ENCODE data around the gene NFATC1.

NFATC1 gene

DNA sequence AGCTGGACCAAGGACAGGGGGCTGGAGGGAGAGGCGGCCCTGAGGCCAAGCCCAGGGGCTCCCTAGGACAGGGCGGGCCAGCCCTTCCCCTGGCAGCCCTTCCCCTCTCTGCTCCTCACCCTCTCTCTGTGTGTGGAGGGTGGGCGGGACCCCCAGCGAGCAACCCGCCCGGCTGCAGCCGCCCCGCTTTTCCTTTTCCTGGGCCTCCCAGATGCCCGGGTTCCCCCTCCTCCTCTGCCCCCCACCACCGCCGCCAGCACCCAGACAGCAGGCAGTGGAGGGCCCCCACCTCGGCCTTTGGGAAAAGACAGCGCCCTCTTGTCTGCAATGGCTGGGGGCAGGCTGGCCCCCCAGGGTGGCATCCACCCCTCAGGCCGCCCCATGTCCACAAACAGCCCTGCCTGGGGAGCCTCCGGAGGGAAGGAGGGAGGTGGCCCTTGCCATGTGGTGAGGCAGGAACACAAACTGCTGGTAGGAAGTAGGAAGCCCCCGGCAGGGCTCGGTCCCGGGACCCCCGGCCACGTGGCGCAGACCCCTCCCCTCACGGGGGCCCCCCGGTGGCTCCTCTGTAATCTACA, 148.7 kb downstream of the NFATC1 start:
- no peak for DNase-seq

DNA sequence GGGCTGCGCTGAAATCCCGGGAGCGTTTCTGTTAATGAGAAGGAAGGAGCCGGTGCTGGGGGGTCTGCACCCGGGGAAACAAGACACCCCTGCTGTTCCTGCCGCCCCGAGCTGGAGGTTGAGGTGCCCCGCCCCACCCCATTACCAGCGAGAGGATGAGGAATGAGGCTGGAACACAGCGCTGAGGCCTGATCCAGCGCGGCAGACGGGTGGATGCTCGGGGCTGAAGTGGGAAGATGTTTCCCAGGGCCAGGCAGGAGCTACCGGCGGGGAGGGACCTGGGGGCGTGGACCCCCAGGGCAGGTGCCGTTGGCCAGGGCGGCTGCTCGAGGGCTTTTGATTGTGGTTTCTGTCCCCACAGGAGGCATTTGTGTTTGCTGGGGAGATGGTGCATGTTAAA, 149.5 kb downstream of the NFATC1 start:
- no peak for DNase-seq

DNA sequence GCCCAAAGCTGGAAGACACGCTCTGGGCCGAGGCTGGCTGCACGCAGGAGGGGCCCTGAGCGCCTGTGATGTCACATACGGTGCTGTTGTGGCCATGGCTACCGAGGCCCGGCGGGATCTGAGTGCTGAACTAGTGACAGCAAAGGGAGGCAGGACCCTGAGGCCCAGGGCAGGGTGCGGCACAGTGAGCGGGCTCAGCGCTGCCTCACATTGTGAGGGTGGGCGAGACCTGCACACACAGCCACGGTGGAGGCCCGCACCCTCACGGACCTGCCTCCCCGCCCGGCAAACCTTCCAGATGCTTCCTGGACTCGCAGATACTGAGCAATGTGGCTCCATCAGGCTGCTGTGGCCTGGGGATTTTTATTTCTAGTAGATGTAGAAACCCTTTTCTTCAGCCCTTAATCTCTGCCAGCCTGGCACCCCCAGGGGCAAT, 150.0 kb downstream of the NFATC1 start:
- DNase-seq: no peak

DNA sequence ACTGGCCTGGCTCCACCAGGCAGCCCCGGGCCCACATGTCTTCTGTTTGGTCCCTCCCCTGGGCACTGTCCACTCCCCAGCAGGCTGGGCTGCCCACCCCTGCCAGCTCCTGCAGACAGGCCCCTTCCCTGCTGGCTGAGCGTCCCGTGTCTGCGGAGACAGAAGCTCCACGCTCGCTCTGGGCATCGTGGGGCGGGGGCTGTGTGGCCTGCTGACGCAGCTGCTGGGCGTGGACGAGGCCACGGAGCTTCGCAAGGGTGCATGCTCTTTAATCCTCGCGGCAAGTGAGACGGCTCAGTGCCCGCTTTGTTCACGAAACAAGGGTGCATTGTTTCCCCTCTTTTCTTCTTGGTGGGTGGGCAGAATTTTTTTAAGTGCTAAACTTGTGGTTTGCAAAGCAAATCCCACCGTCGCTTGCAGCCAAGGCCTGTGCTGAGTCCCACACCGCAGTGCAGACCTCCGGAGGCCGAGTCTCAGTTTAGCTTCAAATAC, 151.1 kb downstream of the NFATC1 start:
- DNase-seq: no peak

DNA sequence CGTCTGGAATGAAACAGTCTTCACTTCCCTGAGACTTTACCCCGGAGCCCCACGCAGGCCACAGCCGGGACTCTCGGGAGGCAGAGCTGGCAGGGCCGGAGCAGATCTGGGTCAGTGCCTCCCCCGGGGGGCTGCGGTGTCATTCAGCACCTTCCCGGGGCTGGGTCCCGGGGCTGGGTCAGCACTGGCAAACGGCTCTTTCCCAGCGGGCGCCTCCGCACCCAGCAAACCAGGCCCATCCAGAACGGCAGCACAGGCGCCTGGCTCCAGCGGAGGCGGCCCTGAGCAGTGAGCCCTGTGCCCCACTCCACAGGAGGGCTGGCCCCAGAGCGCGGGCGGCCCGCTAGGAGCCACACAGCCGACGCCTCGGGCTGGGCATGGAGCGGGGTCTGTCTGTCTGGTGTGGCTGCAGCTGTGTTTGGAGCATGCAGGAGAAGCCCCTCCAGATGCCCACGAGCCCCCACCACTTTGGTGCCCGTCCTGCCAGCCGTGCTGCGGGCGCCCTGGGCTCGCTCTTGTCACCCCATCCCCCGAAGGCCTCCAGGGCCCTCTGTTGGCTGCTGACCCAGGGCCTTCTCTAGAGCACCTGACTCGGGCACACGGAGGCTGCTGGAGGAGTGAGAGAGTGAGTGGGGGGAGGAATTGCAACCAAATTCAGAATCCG, 151.8 kb downstream of the NFATC1 start:
- no peak for DNase-seq

DNA sequence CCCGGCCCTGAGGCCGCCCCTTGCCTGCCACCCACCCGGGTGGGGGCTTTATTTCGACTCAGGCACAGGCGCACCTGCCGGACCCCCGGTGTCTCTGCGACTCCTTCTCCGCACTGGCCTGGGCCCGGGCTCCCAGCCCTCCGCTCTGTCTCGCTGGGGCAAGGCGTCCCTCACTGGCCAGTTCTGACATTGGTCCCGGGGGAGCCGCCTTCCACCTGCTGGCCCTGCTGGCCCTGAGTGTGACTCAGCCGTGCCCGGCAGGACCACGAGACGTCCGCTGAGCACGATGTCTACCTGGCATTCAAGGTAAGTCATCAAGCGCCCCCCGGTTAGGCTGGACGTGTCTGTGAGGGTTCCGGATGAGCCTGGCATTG, 152.3 kb downstream of the NFATC1 start:
- DNase-seq: no peak

DNA sequence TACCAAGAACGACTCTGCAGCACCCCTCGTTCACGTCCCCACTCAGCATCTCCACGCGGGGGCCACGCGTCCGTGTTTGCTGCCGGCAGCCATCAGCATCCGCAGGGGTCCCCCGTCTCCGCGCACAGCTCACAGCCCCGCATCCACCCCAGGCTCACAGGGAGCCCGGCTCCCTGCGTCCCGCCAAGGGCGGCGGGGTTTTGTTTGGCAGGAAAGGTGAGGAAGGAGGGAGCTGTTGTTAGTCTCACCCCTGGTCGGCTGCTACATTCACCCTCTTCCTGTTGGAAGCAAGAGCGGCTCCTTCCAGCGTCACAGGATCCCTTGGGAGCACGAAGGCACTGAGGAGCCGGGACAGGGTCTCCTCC, 152.9 kb downstream of the NFATC1 start:
- no peak for DNase-seq

DNA sequence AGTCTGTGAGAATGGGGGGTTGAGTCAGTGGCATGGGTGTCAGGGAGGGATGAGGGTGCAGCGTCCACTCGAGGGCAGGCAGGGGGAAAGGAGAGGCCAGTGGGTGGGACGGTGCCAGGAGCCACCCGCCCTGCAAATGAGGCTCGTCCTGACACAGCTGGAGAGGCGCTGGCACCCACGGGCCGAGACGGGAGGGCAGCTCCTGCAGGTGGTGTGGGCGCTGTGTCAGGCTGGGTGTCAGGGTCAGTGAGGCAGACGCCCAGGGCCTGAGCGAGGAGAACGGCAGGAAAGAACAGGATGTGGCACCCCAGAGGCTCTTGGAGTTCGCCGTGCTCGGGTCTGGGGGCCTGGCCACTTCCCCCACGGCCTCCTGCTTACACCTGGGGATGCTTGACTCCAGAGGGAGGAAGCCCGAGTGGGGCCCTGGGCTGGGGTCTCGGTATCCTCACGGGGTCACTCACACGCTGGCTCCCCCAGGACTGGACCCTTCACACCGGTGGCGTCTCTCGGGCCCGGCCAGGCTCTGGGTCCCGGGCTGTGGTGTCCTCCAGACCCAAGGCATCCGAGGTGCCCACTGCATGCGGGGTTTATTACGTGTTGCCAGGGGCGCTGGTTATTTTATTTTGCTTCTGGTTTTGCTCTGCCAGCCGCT, 153.4 kb downstream of the NFATC1 start:
- DNase-seq: no peak

DNA sequence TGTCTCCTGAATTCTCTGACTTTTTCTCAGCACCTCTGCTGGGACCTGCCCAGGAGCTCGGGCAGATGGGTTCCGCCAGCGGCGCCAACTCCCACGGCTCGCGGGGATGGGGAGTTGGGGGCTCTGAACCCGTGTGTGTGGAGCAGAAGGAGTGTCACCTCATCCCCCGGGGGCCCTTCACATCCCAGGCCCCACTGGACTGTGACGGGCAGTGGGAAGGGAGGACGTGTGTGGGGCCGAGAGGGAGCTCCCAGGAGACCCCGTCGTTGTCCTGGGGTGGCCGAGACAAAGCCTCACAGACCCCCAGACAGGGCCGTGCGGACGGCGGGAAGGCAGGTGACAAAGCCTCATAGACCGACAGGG, 153.9 kb downstream of the NFATC1 start:
- DNase-seq: no peak

DNA sequence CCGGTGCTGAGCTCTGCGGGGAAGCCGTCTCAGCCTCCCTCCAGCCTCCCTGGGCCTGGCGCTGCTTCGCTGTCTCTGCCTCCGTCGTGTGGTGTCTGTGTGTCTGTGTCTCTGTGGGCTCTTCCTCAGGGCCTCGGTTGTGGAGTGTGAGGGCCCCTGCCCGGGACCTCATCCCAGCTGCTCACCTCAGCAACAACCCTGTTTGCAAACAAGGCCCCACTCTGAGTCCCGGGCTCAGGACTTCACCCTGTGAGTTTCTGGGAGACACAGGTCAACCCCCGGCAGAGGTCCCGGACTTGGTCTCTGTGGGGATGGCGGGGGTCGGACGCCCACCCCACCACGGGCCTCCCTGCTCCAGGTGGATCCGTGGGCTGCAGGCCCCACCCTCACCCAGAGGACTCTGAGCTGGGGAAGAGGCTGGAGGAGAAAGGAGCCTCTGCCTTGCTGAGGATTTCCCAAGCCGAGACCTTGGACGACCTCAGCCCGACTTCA, 156.5 kb downstream of the NFATC1 start:
- DNase-seq: no peak

DNA sequence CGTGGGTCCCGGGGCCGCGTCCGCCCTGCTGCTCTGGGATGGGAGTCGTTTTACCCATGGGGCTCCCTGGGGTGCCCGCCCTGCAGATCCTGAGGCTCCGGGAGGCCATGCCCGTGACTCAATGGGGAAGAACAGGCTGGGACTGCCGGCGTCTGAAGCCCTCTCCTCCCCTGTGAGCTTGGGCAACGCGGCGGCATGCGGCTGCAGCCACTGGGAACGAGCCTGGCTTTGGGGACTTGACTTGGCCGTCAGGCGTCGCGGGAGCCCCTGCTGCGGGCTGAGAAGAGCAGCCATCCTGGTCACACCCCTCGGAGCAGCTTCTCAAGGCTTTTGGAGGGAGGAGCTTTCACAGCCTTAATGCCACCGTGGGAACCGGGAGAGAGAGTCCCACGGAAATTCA, 157.0 kb downstream of the NFATC1 start:
- DNase-seq: no peak

DNA sequence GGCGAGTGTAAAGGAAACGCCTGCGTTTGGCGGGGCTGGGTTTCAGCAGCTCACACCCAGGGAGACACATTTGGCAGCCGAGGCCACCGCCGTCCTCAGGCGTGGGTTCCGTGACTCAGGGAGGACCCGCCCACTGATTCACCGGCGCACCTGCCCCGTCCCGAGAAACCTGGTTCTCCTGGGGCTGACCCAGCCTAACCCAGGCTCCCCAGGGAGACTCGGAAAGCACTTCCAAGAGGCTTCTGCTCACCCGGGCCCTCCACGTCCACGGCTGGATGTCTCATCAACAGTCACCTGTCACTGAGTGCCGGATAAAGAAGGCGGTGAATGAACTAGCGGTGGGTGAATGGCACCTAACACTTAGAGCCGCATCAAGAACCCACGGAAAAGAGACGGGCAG, 157.4 kb downstream of the NFATC1 start:
- no peak for DNase-seq

DNA sequence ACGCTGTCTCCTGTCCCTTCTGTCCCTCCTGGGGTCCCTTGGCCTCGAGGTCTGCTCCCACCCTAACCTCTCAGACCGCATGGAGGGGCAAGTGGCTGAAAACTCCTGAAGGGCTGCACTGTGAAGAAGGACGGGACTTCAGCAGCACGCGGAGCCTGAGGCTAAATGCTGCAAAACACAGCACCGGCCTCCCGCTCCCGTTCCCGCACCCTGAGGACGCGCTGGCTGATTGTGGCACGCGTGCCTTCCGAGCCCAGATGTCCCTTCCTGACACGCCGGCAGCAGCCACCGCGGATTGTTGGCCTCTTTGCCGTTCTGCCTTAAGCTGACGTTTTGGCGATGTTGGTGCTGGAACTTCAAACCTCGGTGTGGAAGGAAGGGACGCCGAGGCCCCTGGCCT, 158.0 kb downstream of the NFATC1 start:
- no peak for DNase-seq

DNA sequence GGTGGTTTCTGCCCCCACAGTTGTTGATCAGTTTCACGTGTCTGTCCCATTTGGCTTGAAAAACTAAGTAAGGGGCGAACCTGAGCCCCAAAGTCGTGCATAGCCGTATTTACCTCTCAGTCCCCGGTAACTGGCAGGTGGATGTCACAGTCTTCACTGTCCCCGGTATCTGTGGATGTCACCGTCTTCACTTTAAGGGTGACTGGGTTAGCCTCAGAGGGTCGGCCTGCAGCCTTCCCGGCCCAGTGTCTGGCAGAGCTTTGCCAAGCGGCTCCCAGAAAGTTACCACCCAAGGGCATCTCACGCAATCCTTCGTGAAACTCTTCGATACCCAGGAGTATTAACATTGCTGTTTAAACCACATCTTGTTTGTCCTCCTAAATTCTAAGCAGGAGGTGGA, 158.6 kb downstream of the NFATC1 start:
- DNase-seq: no peak

DNA sequence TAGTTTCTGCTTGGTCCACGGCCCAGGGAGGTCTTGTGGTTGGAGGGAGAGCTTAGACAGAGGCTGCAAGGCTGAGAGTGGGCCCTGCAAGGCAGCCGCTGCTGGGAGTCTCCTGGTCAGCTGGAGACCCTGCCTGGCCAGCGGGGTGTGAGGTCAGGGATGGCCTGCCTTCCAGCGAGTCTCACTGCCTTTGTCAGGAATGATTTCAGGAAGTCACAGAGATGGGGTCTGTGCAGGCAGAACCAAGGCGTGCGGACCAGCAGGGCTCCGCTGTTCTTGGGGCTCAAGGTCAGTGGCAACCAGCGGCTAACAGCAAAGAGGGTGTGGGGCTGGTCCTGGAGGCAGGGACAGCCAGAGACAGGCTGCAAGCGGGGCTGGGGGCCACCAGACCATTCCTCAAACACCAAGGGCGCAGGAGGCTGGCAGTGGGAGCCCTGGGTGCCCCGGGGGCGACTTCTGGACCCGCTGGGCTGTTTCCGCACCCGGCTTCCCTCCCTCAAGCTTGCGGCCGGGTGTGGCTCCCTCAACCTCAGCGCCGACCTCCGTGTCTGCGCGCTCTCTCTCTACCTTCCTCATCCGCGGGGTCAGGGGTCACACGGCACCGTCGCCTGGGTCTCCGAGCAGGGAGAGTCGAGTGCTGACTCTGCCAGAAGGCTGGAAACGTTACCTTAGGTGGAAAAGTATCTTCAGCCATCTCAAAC, 159.4 kb downstream of the NFATC1 start:
- DNase-seq: no peak

DNA sequence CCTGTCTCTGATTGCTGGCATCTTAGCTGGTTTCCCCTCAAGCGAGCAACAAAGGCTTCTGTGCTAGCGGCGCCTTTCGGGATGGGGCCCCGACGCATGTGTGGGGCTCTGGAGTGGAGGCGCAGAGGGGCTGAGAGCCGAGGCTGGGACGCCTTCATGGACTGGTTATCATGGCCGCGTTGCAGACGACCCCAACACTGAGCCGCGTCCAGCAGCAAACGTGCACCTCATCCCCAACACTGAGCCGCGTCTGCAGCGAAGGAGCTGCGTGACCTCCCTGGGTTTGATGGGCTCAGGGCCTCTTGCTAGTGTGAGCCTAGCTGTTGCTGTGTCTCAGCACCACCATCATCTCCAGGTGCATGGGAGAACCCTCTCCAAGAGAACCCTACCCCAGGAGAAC, 160.2 kb downstream of the NFATC1 start:
- DNase-seq: no peak

DNA sequence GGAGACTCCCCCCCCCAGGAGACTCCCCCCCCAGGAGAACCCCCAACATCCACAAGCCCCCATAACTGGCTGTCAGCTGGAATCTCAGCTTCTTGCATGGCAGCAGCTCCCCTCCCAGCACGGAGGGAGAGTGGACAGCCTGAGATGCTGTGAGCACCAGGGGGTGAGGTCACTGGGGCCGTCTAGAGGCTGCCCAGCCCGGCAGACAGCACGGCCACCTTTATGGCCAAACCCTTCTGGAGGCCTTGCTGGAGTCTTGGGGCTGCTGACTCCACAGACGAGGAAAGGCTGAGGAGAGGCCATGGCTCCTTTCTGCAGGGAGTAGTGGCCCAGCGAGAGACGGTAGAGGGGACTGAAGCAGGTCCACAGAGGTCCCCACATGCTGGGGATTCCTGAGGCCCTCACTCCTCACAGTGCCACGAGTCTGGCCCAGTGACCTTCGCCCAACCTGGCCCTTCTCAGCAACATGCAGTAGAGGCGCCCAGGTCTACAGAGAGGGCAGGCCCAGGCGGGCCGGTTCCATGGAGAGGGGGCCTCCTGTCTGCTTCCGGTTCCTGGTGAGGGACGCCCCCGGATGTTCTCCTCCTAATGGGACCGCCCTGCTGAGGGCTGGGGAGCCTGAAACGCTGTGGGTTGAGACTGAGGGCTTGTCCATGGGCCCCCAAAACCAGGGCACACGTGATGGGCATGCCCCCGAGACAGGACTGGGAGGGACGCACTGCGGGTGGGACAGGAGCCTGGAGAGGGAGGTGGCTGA, 161.3 kb downstream of the NFATC1 start:
- no peak for DNase-seq

DNA sequence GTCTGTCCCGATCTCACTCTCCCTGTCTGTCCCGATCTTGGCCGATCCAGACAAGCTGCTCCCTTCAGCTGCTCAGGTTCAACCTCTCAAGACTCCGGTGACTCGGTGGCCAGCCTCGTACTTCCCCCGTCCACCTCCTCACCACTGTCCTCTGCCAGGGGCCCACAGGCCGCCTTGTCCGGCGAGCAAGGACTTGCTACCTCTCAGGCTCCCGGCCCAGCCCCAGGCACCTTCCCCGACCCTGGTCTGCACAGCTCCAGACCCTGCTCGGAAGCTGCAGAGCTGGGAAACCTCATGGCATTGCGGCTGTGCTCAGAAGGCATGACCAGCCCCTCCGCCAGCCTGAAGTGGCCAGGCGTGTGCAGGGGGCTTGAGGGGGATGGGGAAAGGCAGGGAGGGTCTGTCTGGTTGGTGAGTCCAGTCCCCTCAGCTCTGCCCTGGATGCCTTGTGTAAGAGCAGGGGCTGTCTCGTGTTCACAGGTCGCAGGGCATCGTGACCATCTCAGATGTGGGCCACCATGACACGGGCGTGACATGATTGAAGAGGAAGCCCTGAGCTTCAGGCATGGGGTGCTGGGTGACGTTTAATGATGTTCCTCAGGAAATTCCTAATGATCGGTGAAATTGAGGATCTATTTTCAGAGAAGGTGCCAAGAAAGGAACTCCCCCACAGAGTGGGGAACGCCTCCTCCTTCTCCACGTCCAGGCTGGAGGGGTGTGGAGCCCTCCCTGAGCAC, 162.6 kb downstream of the NFATC1 start:
- no peak for DNase-seq

DNA sequence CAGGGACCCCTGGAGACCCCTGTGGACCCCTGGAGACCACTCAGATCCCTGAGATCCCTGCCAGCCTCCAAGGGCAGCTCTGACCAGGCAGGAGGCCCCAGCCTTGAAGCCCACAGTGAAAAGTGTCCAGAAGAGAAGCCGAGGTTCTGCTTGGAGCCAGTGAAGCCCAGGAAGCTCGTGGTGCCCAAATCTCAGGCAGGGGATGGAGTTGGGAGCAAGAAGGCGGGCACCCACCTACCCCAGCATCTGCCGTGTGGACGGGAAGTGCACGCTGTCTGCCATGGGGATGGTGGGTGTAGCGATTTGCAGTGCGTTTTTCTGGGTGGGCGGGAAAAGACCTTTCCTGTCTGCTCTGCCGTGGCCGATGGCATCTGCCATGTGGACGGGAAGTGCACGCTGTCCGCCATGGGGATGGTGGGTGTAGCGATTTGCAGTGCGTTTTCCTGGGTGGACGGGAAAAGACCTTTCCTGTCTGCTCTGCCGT, 163.2 kb downstream of the NFATC1 start:
- no peak for DNase-seq

DNA sequence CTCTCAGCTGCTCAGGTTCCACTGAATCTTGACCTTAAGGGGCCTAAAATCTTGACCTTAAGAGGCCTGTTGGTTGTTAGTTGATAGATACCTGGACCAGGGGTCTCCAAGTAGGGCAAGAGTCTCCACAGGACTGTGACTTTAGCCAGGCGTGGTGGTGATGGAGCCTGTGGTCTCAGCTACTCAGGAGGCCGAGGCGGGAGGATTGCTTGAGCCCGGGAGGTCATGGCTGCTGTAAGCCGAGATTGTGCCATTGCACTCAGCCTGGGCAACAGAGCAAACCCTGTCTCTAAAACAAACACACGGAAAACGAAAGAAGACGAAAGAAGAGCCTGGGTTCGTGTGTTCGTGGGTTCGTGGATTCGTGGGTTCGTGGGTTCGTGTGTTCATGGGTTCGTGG, 163.7 kb downstream of the NFATC1 start:
- DNase-seq: no peak

DNA sequence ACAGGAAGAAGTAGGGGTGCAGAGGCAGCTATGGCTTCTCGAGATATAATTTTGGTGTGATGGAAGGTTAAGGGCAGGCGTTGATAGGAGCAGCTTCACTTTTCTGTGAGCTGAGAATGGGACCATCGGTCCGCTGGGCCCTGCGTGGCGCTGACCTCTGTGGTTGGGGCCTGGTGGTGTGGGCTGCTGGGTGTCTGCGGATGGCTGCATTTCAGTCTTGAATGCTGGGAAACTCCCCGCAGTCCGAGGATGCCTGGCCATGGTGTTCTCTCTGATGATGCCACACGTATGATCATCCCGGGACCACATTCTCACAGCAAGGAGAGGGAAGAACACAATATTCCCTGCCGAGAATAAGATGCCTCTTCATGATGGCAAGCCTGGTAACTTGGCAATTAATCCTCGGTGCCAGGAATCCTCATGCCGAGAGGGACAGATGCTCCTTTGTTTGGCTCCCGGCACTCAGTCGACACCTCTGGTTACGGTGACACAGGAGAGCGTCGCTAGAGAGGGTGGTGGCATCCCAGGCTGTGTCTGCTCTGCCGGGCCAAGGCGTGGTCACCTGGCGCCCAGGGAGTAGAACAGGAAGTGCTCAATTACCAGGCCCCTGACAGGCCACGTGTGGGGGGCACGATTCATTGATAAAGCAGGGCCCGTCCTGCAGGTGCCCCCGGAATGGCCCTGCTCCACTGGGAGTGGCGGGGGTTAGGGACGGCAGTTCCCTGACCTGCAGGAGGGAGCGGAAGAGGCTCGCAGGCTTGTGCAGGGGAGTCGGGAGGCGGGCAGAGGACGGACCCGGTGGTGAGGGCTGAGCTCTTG, 164.5 kb downstream of the NFATC1 start:
- DNase-seq: no peak
